ENCODE measurements around the gene HLF.

GRCh38 chr17:55314784-55315491 lies 50.2 kb downstream of the HLF start:
- TF ChIP-seq EZH2phosphoT487 (IDR thresholded peaks at IDR 0.05; ENCODE audit: insufficient read depth, low read depth), result no peak
- no peak for TF ChIP-seq EZH2 (IDR thresholded peaks at IDR 0.05; ENCODE audit: insufficient read depth, poor library complexity, severe bottlenecking)

Data from GM23248 (cell line).